NCI-H128 (cell line): ENCODE results near the gene KLHDC7A.
"Not testable (repeated sequence)": the region's sequence is repeated elsewhere in the genome, so short reads cannot be mapped to it uniquely, and the experiment has no call there.

Experiments used
- DNase-seq: peaks from one replicate; lab custom pipeline; 2025; ENCODE audit not compliant: unreplicated experiment; lab: John Stamatoyannopoulos, UW

KLHDC7A gene

DNA sequence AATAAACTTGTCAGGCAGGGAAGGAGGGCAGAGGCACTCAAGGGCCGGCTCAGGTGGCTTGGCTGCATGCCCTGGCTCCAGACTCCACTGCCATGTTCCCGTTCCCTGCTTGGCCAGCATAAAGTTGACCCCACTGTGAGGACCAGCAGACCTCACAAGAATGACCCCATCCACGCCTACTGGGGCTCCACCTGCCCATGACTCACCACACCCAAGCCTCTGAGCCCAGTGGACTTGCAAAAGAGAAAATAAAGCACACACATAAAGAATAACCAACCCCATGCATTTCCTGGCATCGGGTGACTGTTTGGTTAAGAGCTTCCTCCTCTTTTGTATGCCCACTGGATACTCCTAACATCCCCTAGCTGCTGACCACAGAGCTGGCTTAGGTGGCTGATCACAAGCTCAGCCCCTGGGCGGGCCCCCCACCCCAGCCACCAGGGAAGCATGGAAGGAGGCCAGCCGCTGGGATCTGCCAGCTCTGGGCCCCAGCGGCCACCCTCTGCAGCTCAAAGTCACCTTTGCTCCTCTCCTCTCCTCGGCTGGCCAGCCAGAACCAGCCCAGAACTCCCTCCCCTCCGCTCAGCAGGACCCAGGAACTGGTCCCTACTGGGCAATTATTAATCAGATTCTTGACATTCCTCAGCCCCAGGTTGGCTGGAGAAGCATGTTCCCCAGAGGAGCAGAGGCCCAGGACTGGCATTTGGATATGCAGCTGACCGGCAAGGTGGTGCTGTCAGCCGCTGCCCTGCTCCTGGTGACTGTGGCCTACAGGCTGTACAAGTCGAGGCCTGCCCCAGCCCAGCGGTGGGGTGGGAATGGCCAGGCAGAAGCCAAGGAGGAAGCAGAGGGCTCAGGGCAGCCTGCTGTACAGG is at the start of gene KLHDC7A:
Gene KLHDC7A (plus strand): TSS at position 616 of the 875 bp plus-strand sequence. CDS start 52 bp downstream, at position 668.
- no peak for DNase-seq

DNA sequence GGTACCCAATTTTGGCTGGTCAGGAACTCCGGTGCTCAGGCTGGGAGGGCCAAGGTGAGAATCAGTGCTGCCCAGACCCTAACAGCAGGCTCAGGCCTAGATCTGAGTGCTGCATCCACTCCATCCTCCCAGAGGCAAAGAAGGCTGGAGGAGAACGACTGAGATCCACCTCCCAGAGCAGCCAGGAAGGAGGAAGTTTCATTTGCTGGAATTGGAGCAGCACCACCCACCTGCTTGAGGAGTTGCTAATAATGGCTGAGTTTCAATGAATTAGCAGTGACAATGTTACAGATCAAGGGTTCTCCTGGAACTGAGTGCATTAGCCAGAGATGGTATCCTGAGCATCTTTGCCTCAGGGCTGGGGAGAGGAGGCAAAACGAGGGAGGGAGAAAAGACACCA is 46.7 kb upstream of the KLHDC7A start:
- no peak for DNase-seq

DNA sequence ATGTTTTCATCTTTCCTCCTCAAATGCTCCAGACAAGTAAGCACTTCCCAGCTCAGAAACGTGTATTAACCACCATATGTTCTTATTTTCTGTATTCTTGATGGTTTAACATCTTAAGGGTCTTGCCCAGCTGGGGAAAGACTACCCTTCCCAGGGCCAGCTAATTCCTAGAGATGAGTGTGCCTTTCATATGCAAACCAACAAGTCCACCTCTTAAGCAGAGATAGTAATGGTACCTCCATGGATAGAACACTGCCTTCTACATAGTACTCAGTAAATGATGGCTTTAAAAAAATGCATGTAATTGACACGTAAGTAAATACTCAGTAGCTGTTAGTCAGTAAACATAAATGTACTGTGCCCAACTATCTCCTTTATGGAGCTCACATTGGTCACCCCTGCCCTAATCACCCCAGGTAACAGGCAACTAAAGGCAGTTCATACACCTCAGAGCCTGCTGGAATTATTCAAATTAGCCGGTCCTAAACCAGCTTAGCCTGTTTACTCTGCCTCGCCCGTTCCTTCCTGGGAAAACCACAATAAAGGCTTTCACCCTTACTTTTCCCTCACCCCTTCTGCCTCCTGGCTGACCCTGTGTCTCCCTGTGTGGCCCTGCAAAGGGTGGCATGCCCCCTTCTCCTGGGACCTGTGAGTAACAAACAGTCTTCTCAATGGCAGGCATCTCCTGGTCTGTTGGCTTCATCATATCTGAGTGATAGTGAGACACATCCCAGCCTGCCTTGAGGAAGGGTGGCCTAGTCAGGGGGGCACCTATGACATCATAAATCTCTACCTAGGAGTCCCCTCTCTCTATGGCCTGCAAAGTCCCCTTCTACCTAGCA is 40.1 kb upstream of the KLHDC7A start:
- no peak for DNase-seq

DNA sequence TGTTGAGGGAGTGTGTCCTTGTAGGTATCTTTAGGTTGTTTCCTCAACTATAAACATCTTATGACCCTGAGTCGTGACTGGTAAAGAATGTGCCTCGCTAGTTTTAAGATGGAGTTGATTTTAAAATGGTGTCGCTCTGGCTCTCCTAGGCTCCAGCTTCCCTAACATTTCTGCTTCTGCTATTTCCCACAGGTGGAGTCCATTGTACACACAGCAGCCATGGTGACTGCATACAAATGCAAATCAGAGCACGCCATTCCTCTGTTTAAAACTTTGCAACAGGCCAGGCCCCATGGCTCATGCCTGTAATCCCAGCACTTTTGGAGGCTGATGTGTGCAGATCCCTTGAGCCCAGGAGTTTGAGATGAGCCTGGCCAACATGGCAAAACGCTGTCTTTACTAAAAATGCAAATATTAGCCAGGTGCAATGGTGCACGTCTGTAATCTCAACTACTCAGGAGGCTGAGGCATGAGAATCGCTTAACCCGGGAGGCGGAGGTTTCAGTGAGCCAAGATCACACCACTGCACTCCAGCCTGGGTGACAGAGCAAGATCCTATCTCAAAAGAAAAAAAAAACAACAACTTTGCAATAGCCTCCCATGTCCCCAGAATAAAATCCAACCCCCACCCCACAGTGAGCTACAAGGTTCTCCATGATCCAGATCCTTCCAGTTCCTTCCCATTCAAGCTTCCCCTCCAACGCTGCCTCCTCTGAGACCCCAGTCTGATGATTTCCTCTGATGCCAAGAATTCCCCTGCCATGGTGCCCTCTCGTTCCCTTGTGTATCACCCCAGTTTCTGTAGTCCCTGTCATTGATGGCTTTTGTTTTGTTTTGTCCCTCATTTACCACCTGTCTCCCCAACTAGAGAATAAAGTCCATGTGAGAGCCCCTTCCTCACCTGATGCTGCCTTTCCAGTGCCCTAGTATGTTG is 36.9 kb upstream of the KLHDC7A start:
- DNase-seq, result no peak

DNA sequence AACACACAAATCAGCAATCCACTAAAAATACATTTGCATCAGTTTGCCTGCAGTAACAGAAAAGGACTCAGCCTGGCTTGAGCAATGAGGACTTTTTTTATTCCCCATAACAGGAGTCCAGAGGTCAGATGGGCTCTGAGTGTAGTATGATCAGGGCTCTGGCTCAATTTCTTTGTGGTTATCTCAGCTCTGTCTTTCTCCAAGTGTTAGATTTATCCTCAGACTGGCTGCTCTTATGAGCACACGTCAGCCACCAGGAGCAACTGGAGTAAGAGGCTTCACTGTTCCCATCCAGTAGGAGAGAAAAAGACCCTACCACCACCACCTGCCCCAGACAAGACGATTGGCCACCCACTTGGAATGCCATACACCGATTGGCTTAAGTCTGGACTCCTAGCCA is 36.2 kb upstream of the KLHDC7A start:
- DNase-seq, result no peak

DNA sequence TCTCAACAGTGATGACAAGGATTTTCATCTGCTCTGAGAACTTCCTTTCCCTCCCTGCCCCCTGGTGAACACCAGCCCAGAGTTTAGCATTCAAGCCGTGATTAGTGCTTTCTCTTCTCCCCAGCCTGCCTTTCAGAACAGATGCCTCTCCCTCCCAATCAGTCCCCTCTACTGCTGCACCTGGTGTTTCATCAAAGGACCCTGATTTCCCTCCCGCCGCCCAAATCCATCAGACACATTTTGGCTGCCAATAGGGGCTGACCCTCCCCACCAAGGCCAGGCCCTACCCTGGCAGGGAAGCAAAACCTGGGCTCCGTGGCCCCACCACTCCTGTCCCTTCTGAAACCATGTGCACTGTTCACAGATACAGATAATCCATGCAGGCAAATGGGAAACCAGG is 34.0 kb upstream of the KLHDC7A start:
- DNase-seq, result no peak

DNA sequence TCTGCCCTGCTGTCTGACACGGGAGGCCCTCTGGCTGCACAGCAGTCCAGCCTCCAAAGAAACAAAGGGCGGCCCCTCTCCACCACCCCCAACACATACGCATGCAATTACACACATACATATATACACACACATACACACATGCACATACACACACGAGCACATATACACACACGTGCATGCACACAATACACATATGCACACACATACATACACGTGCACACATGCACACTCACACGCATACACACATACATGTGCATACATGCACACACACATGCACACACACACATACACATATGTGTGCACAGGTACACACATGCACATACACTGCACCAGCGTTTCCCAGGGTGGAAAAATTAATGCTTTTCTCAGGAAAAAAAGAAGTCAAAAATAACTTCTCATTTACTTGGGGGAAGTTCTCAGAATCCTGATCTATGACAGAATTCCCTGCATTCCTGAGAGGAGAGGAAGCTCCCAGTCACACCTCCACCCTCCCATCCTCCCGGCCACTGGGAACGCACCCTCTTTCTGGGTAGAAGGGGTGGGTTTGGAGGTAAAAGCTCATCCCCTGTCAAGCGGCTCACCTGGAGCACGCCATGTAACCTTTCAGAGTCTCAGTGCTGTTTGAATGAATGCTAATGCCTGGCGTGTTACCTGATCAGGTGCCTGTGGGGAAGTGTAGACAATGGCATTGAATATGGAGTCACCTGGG is 33.1 kb upstream of the KLHDC7A start:
- no peak for DNase-seq

DNA sequence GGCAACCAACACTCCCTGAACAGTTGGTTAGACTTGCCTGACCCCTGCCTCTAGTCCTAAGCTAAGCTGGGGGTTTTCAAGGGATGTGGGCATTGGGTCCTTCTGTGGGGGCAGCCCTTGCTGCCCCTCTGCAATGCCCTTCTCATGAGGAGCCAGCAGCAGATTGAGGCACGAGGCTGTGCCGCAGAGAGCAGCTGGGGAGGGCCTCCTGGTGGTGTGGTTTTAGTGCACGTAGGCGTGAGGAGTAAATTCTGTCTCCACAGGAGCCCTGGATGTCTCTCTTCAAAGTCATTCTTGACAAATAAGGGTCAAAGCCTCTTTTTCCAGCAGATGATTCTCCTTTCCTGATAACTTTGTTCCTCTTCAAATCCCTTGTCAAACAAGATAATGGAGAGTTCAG is 31.8 kb upstream of the KLHDC7A start:
- no peak for DNase-seq

DNA sequence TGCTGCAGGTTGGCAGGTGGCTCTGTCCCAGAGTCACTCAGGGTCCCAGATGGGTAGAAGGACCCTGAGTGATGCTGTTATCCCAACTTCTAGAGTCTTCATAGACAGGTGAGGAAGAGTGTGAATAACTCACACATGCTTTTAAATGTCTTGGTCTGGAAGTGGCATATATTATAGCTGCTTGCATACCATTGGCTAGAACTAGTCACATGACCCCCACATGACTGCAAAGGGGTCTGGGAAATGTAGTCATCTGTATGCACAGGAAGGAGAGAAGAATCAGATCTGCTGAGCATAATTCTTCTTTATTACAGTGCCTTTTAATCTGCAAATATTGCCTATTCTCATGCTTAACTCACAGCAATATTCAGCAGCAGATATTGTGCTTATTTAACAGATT is 28.2 kb upstream of the KLHDC7A start:
- no peak for DNase-seq

DNA sequence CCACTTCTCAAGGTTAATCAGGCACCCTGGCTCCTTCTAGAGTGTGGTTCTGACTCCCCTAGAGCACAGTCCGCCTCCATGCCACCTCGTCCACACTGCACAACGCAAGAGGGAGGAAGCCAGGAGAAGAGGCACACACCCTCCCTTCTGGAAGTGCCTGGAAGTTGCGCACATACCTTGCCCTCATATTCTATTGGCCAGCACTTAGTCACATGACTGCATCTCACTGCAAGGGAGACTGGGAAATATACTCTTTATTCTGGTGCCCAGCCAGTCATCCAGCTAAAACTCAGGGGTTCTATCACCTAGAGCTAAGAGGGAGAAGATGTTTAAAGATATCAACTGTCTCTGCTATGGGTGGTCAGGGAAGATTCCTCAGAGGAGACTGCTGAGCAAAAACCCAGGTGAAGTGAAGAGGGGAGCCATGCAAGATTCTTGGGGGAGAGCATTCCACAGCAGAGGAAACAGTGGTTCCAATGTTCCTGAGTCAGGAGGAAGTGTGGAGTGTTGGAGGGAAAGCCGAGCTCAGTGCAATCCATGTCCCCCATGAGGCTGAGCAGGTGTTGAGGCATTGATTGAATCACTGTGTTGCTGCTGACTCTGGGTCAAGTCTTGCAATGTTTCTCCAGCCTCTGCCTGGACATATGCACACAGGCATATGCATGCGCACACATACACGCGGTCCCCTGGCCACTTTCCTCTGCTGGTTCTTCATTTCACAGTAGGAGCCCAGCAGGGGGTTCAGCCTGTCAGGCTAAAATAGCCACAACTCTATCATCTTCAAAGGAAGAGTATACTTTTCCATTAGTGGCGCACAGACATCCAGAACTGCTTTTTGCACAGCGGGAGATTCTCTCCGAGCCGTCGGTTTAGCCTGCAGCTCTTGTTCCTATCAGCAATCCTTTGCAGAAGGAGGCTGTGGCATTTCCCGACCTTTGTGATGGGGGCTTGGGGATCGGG is 22.3 kb upstream of the KLHDC7A start:
- no peak for DNase-seq

DNA sequence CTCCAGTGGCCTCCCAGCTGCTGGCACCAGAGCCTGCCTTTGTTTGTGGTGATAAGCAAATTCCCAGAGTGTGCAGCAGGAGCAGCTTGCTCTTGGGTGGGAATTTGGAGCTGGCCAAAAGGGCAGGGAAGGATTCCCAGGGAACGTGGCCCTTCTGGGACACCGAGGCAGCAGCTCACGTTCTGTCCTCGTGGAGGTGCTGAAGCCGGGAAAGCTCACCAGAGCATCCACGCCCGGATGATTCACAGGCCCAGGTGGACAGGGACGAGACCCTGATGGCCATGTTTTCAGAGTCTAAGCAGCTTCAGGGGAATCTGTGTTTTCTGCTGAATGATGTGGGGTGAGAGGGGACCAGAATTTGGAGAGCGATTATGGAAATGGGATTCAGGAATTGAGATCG is 19.1 kb upstream of the KLHDC7A start:
- no peak for DNase-seq

DNA sequence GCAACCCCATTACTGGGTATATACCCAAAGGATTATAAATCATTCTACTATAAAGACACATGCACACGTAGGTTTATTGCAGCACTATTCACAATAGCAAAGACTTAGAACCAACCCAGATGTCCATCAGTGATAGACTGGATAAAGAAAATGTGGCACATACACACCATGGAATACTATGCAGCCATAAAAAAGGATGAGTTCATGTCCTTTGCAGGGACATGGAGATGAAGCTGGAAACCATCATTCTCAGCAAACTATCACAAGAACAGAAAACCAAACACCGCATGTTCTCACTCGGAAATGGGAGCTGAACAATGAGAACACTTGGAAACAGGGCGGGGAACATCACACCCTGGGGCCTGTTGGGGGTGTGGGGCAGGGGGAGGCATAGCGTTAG is 18.2 kb upstream of the KLHDC7A start:
- DNase-seq, result not testable (repeated sequence)

DNA sequence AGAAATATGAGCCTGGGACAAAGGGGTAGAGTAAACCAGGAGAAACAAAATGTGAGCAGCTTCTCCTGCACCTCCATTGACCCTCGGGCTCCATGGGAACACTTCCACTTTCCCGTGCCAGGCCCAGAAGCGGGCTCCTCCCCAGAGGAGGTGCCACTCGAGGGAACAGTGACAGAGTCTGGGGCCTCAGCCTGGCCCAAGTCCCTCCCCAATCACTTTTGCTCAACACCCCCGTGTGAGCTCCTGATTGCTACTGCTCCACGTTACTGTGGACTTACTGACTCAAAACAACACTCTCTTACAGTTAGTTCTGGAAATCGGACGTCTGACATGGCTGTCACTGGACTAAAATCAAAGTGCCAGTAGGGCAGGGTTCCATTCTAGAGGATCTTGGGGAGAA is 17.7 kb upstream of the KLHDC7A start:
- no peak for DNase-seq

DNA sequence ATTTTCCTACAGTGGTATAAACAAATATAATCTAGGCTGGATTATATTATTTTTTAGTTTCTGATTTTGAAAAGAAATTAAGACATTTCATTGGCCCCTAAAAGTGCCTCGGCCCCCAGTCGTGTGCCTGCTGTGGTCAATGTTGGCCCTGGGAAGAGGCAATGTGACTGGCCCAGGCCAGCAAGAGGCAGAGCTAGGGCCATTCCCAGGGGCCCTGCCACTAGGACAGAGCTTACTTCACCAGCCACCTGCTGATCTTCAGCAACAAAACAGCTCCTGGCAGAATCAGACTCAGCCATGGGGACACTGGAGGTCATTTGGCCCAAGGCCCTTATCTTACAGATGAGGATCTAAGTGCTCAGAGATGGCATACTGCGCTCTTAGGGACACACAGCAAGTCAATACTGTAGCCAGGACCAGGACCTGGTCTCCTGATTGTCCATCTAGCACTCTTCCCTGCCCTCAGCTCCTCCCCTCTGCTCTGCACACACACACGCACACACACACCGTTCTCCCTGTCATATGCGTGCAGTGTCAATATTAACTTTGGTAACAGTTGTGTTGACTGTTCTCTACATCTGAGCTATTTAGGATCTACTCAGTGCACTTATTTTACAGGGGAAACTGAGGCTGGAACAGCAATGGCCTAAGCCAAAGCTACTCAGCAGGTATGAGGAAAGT is 16.6 kb upstream of the KLHDC7A start:
- no peak for DNase-seq

DNA sequence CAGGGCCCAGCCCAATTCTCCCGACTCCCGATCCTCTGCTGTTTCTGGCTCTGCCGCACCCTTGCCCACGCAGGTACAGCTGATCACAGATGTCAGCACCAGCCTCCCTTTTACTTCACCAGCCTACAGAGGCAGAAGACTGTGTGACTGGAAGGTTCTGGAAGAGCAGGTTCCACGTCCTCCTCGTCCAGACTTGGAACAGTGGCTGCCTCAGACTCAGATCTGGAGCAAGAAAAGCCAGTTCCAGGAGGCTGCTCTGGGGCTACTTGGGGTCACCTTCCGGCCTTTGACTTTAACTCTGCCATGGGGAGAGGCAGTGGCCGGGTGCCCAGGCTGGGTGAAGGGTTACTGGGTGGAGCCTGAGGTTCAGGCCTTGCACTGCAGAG is 16.1 kb upstream of the KLHDC7A start:
- no peak for DNase-seq

DNA sequence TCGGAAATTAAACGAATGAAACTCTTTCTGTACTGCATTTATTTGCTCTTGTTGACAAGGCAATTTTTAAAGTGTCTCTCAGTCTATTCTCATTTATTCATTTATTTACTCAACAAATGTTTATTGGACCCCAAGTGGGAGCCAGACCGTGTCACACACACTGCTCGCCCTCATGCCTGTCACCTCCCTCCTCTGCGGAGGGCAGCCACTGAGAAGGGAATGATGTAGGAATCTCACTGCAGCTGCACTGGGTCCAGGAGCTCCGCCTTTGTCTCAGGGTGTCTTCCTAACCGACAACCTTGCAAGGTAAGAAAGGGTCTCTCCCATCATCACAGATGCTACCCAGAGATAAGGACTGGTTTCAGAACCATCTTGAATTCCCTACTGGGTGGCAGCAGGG is 14.1 kb upstream of the KLHDC7A start:
- DNase-seq, result no peak

DNA sequence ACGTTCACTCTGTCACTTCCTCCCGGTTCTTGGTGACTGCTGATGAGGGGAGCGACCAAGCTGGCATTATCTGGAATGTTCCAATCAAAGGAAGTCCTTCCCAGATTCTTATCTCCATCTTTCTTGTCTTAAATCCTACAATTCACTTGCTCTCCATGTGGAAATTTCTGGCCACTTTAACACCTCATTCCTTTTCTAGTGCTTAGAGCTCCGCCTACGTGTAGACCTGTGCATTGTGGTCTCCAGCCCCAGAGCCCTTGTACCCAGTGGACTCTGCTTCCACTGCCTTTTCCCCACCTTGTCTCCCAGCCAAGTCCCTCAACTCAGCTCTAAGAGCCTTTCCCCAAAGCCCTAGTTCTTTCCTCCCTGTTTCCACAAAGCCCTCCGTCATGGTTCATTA is 12.2 kb upstream of the KLHDC7A start:
- no peak for DNase-seq

DNA sequence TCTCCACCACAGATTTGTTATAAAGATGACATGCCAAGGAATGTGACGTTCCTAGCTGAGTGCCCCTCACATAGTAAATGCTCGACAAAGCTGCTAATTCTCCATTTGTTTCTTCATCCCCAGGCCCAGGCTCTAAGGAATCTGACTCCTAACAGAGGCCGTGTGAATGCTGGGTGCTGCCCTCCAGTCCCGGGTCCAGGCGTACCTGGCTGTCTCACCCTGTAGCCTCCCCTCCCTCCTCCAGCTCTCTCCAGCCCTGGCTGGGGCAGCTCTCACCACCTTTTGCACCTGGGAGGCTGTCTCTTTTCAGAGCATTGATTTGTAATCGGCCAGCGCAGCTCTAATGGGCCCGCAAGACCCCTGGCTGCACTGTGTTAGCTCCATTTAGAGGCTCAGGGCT is 11.2 kb upstream of the KLHDC7A start:
- DNase-seq, result no peak
